A673 (cell line): ENCODE measurements around the gene UMAD1.

Experiments
- EZH2 ChIP-seq: fragments of 200-600 bp; sonication (generic); IDR thresholded peaks from 2 replicates; pipeline ENCODE4 v1.6.1; 2017; ENCODE audit warnings: borderline replicate concordance, low read depth, mild to moderate bottlenecking, mixed read lengths, antibody characterized with exemption, low read length; ENCODE audit not compliant: poor library complexity, severe bottlenecking
- TF ChIP-seq, protein P1 (sequence below): fragments of 300-800, 200-600 bp; sonication (generic); conservative IDR thresholded peaks from 2 replicates; pipeline ENCODE4 v1.5.1; 2017; ENCODE audit warnings: low read depth, mild to moderate bottlenecking, antibody characterized with exemption, low read length, moderate library complexity, mixed read lengths

DNA sequence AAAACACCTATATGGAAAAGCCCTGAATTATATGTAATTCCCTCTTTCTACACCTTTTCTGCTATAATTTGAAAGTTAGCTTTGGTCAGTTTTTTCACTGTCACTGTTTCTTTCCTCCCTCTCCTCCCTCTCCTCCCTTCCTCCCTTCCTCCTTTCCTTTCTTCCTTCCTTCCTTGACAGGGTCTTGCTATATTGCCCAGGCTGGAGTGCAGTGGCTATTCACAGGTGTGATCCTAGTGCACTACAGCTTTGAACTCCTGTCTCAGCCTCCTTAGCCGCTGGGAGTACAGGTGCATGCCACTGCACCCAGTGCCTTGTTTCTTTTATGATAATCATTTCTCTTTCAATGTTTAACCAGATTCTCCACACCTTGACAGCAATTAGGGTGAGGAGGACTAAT lies 22.1 kb upstream of the UMAD1 start:
- TF ChIP-seq, protein P1, sequence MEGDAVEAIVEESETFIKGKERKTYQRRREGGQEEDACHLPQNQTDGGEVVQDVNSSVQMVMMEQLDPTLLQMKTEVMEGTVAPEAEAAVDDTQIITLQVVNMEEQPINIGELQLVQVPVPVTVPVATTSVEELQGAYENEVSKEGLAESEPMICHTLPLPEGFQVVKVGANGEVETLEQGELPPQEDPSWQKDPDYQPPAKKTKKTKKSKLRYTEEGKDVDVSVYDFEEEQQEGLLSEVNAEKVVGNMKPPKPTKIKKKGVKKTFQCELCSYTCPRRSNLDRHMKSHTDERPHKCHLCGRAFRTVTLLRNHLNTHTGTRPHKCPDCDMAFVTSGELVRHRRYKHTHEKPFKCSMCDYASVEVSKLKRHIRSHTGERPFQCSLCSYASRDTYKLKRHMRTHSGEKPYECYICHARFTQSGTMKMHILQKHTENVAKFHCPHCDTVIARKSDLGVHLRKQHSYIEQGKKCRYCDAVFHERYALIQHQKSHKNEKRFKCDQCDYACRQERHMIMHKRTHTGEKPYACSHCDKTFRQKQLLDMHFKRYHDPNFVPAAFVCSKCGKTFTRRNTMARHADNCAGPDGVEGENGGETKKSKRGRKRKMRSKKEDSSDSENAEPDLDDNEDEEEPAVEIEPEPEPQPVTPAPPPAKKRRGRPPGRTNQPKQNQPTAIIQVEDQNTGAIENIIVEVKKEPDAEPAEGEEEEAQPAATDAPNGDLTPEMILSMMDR = no peak
- TF ChIP-seq EZH2 = no peak
